AG04449 (cell line): ENCODE data around the gene TOR2A.
"Not testable (repeated sequence)": the region's sequence is repeated elsewhere in the genome, so short reads cannot be mapped to it uniquely, and the experiment has no call there.

Experiments
- CTCF ChIA-PET: fragments of 350-600 bp; formaldehyde crosslinking; extraction: SDS; loops from one replicate; lab custom pipeline; 2021; ENCODE audit warnings: antibody characterized with exemption; lab: Yijun Ruan, JAX
- POLR2A ChIA-PET: fragments of 400-600, 350-600 bp; formaldehyde crosslinking; extraction: SDS; loops from one replicate; lab custom pipeline; 2020; ENCODE audit warnings: antibody characterized with exemption, inconsistent platforms; lab: Yijun Ruan, JAX
- DNase-seq: peaks from one replicate; pipeline ENCODE4 v3.0.0-alpha.2; 2010; ENCODE audit warnings: low read depth, low spot score
- H3K4me3 ChIP-seq: 2 replicates; pipeline ENCODE4 v1.5.1; 2011; ENCODE audit warnings: low read depth, mild to moderate bottlenecking, control low read depth, low read length
- CTCF ChIP-seq: IDR thresholded peaks from one replicate; pipeline ENCODE4 v1.5.1; 2011; ENCODE audit warnings: mild to moderate bottlenecking, moderate library complexity, low read length, control low read depth, inconsistent platforms; ENCODE audit not compliant: insufficient read depth; ENCODE audit errors: missing control alignments

Gene TOR2A

GRCh38 chr9:127763918-127764384 is 28.9 kb upstream of the TOR2A start:
- POLR2A ChIA-PET = no interaction called here
- no peak for DNase-seq
- TF ChIP-seq CTCF = no peak
- no peak overlapping the region for H3K4me3 ChIP-seq
- CTCF ChIA-PET = interaction anchor here (0.8 to 2.1 kb wide), 4 partner anchors 21 to 157 kb away, joined by 3 to 4 read pairs (median 4); partner anchors contain the start of gene CDK9

GRCh38 chr9:127762111-127762676 is 27.1 kb upstream of the TOR2A start:
- ChIA-PET POLR2A (no interaction called here), CTCF (interaction anchor here (0.7 to 2.1 kb wide), 3 partner anchors 28 to 159 kb away, joined by 3 to 4 read pairs (median 4); partner anchors contain the start of gene TOR2A)
- no peak overlapping the region for H3K4me3 ChIP-seq
- no peak for DNase-seq
- TF ChIP-seq CTCF = no peak

- CTCF ChIA-PET = no interaction called here
- TF ChIP-seq CTCF = no peak
Observed at GRCh38 chr9:127761491-127761956, 26.4 kb upstream of the TOR2A start.

GRCh38 chr9:127761061-127761460 is 26.0 kb upstream of the TOR2A start:
- no peak overlapping the region for H3K4me3 ChIP-seq
- no peak for TF ChIP-seq CTCF
- no peak for DNase-seq
- ChIA-PET CTCF (interaction anchor here (1.4 kb wide), 1 partner anchor 26 kb away, joined by 5 read pairs; the partner anchor contains the start of gene TOR2A), POLR2A (interaction anchor here (0.5 kb wide), 1 partner anchor 14 kb away, joined by 5 read pairs; no protein-coding TSS in a partner anchor)

More at GRCh38 chr9:127761491-127761956, 26.4 kb upstream of the TOR2A start:
- no peak for DNase-seq
- no peak overlapping the region for H3K4me3 ChIP-seq
- POLR2A ChIA-PET = interaction anchor here (0.5 kb wide), 1 partner anchor 14 kb away, joined by 5 read pairs; no protein-coding TSS in a partner anchor

- no peak overlapping the region for H3K4me3 ChIP-seq
- POLR2A ChIA-PET = interaction anchor here (1.9 kb wide), 1 partner anchor 24 kb away, joined by 6 read pairs; the partner anchor contains the start of gene TOR2A
- DNase-seq = no peak
- TF ChIP-seq CTCF = no peak
- CTCF ChIA-PET = interaction anchor here (1.0 to 1.3 kb wide), 2 partner anchors 26 kb away, joined by 3 read pairs; no protein-coding TSS in a partner anchor
Observed at GRCh38 chr9:127758843-127759242, 23.7 kb upstream of the TOR2A start.

- DNase-seq, H3K4me3 ChIP-seq, POLR2A ChIA-PET: not testable (repeated sequence)
- CTCF ChIA-PET = interaction anchor here (0.8 to 1.4 kb wide), 2 partner anchors 22 to 115 kb away, joined by 4 to 5 read pairs; partner anchors contain the start of gene TOR2A
Observed at GRCh38 chr9:127756776-127757175, 21.7 kb upstream of the TOR2A start.
